Testis (tissue), 2 donors: Measurements from ENCODE around the gene HEBP1.

ENCODE experiments used
- POLR2A ChIP-seq: fragments of 450-650 bp; IDR thresholded peaks from one replicate; pipeline ENCODE4 v1.6.1; 2017; ENCODE audit warnings: antibody characterized with exemption, mild to moderate bottlenecking, moderate library complexity
- TF ChIP-seq, protein P1 (sequence below), 3 experiments: fragments of 450-650 bp in 2 of 3; fragments of 200-600 bp in 1 of 3; sonication (generic) in 1 of 3; IDR thresholded peaks; one replicate each; pipeline ENCODE4 v1.5.1; 2016 to 2019; ENCODE audit warnings: antibody characterized with exemption in 3 of 3, mild to moderate bottlenecking in 2 of 3, moderate library complexity in 1 of 3

- TF ChIP-seq POLR2A, result no peak
- TF ChIP-seq, protein P1, sequence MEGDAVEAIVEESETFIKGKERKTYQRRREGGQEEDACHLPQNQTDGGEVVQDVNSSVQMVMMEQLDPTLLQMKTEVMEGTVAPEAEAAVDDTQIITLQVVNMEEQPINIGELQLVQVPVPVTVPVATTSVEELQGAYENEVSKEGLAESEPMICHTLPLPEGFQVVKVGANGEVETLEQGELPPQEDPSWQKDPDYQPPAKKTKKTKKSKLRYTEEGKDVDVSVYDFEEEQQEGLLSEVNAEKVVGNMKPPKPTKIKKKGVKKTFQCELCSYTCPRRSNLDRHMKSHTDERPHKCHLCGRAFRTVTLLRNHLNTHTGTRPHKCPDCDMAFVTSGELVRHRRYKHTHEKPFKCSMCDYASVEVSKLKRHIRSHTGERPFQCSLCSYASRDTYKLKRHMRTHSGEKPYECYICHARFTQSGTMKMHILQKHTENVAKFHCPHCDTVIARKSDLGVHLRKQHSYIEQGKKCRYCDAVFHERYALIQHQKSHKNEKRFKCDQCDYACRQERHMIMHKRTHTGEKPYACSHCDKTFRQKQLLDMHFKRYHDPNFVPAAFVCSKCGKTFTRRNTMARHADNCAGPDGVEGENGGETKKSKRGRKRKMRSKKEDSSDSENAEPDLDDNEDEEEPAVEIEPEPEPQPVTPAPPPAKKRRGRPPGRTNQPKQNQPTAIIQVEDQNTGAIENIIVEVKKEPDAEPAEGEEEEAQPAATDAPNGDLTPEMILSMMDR (IDR thresholded peaks at IDR 0.05), result no peak
These were observed 44.8 kb upstream of the HEBP1 start for GRCh38 chr12:13044906-13045299.
